Inflammatory macrophage (primary cell): ENCODE results near the gene MYH16.
"Not testable (repeated sequence)": the region's sequence is repeated elsewhere in the genome, so short reads cannot be mapped to it uniquely, and the experiment has no call there.

Experiments used
- DNase-seq, 2 donors: peaks; one replicate each; pipeline ENCODE4 v3.0.0-alpha.2; 2020 to 2022

MYH16 gene

GRCh38 chr7:99305473-99306260, 33.0 kb downstream of the MYH16 start:
- peak in 1 of 2 donors; percentile 29 for DNase-seq

GRCh38 chr7:99308461-99309074, 35.9 kb downstream of the MYH16 start:
- DNase-seq = no peak

GRCh38 chr7:99309111-99309510, 36.5 kb downstream of the MYH16 start:
- DNase-seq = no peak

DNA sequence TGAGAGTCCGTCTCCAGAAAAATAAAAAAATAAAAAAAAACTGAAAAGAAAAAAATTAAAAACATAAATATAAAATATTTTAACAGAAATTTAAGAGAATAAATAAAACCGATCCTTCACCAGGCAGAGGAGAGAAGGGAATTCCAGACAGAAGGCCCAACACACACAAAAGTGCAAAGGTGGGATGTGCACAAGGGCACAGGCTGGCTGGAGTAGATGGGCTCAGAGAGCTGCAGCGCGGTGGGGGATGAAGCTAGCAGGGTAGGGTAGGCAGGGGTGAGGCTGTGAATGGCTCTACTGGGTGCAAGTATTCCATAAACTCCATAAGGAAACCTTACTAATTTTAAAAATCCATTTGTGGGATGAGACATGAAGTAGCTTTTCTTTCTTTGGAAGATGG, 37.4 kb downstream of the MYH16 start:
- no peak for DNase-seq

DNA sequence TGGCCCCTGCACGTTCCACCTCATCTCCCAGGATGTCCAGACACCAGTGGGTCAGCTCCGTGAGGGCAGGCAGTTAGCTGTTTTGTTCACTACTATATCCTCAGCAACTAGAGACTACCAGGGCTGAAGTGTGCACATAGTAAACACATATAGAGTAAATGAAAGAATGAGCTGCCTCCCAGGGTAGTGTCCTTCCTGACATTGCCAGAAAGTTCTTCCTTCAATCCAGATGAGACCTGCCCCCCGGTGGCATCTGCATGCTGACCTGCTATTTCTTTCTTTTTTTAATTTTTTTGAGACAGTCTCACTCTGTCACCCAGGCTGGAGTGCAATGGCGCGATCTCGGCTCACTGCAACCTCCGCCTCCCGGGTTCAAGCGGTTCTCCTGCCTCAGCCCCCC, 39.1 kb downstream of the MYH16 start:
- DNase-seq = no peak

- DNase-seq = peak; percentile 80 to 82
Measured at GRCh38 chr7:99312316-99313203, 39.9 kb downstream of the MYH16 start.

- DNase-seq = no peak
Measured at GRCh38 chr7:99313204-99313573, 40.5 kb downstream of the MYH16 start.

DNA sequence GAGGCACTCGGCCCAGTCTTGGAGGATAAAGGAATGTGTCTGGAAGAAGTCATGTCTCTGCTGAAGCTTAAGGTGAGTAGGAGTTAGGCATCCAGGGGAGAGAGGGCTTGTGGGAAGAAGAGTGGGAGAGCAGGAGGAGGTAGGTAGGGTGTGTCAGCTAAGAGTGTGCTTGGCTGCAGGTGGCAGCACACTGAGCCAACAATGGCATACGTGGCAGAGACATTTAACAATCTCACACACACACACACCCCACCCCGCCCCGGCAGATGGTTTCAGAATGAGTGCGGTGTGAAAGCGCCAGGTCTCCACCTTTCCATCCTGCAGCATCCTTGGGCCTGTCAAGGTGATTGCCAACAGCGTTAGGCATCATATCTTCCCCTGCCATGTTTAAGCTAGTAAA, 41.9 kb downstream of the MYH16 start:
- no peak for DNase-seq

GRCh38 chr7:99320371-99320770, 47.7 kb downstream of the MYH16 start:
- no peak for DNase-seq

DNA sequence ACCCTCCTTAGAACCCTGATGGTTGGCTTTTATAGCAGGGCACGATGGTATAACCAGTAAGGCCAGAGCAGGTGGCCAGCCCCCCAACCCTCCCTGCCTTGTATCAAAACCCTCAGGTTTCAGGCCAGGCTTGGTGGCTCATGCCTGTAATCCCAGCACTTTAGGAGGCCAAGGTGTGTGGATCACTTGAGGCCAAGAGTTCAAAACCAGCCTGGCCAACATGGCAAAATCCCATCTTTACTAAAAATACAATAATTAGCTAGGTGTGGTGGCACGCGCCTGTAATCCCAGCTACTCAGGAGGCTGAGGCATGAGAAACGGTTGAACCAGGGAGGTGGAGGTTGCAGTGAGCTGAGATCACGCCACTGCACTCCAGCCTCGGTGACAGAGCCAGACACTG, 50.0 kb downstream of the MYH16 start:
- not testable (repeated sequence) for DNase-seq

- DNase-seq = no peak
Measured at GRCh38 chr7:99324559-99324958, 51.9 kb downstream of the MYH16 start.

- DNase-seq = no peak
Measured at GRCh38 chr7:99325001-99325493, 52.4 kb downstream of the MYH16 start.

DNA sequence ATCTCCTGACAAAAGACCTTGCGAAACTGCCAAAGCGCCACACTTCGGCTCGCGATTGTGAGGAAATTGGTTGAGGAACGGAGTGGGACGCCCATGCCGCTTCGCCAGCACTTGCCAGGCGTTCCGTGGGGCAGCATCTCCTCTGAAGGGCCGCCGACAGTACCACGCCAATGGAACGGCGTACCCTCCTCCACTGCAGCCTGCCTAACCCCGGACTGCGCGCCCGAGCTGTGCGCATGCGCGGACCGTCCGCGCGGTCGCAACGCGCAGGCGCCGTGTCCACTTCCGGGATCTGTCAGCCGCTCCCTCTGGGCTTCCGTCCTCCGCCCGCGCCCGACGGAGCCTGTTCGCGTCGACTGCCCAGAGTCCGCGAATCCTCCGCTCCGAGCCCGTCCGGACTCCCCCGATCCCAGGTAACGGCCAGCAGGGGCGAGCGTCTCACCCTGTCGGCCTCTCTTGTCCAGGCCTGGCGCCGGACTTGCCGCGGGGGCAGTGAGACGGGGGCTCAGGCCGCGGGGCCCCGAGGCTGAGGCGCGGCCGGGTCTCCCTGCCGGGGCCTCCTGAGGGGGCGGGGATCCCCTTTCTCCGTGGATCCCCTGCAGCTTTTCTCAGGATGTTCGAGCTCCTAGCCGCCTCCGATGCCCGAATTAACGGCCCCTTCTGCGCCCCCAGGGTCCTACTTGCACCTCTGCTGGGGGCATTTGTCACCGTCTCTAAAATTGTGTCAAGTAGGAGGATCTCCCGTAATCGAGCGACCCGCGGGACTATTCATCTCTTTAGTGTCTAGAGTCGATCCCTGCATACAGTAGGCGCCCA, 53.2 kb downstream of the MYH16 start, which contains the start of gene ARPC1A:
Gene ARPC1A (plus strand): TSS at position 307 of the 816 bp plus-strand sequence. CDS start 7,456 bp downstream, outside the sequence.
- DNase-seq = peak; percentile 94 to 95

- peak in 1 of 2 donors; percentile 15 for DNase-seq
Measured at GRCh38 chr7:99326408-99326782, 53.8 kb downstream of the MYH16 start.

DNA sequence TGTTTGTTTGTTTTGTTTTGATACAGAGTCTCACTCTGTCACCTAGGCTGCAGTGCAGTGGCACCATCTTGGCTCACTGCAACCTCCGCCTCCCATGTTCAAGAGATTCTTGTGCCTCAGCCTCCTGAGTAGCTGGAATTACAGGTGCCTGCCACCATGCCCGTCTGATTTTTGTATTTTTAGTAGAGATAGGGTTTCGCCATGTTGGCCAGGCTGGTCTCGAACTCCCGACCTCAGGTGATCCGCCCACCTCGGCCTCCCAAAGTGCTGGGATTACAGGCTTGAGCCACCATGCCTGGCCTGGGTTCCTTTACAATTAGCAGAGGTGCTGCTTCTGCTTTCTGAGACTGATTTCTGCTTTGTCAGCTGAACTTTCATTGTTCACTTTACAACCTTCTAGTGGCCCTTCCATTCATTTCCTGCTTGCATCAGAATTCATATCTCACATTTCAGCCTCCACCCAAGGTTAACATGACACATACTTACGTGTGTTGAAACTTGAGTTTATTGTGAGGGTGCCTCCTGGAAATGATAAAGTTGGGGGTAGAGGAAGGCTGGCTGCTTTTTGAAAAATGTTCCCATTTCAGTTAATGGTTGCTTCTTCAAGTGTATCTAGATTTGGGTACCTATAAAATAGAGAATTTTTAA, 57.8 kb downstream of the MYH16 start:
- DNase-seq = peak; percentile 58 to 87

- DNase-seq = no peak
Measured at GRCh38 chr7:99331002-99331401, 58.4 kb downstream of the MYH16 start.

DNA sequence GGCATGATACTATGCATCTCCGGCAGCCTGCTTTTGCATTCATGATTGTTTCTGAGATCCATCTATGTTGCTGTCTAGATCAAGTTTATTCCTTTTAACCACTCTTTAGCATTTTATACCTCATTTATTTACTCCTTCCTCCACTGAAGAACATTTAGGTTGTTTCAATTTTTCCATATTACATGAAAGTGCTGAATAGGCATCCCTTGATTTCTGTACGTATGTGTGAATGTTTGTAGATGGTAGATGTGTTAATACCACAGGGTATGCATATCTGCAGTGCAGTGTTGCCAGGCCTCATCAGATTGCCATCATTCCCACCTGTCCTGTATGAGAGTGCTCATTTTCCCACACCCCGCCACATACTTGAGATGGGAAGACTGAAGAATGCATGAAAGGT, 67.0 kb downstream of the MYH16 start:
- DNase-seq = no peak

- no peak for DNase-seq
Measured at GRCh38 chr7:99340659-99341058, 68.0 kb downstream of the MYH16 start.

DNA sequence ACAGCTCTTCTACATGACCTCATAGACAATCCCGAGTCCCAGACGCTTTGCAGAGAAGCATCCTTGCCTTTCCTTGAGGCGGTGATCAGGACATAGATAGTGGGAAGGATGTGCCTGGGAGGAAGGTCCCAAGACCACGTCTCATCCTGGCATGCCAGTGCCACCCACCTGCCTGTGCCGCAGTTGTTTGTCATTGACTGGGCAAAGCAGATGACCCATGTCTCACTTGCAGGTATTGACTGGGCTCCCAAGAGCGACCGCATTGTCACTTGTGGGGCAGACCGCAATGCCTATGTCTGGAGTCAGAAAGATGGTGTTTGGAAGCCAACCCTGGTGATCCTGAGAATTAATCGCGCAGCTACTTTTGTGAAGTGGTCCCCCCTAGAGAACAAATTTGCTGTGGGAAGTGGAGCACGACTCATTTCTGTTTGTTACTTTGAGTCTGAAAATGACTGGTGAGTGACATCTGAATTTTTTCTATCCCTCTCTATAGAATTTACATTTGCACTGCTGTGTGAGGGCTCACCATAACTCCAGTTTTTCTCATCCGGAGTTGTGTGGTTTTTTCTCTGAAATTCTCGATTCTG, 71.5 kb downstream of the MYH16 start:
- no peak for DNase-seq

DNA sequence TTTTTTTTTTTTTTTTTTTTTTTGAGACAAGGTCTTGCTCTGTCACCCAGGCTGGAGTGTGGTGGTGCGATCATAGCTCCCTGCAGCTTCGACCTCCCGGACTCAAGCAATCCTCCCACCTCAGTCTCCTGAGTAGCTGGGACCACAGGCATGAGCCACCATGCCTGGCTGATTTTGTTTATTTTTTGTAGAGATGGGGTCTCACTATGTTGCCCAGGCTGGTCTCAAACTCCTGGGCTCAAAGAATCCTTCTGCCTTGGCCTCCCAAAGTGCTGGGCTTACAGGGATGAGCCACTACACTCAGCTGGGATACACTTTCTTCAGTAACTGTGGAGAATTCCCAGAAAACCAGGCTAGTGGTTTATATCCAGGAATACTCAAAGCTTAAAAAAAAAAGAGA, 78.0 kb downstream of the MYH16 start:
- not testable (repeated sequence) for DNase-seq

GRCh38 chr7:99352247-99352646, 79.6 kb downstream of the MYH16 start:
- DNase-seq = no peak
